Amniotic stem cell (primary cell): ENCODE measurements around the gene FCER1A.

ENCODE experiments used
- DNase-seq: peaks from one replicate; lab custom pipeline; 2025; lab: John Stamatoyannopoulos, UW

FCER1A gene

GRCh38 chr1:159352436-159352835, 50.3 kb downstream of the FCER1A start:
- no peak for DNase-seq
